Neural cell (in vitro differentiated cells): ENCODE results near the gene CACNA1A. TPM values are rescaled to one million over a fixed set of nuclear protein-coding genes. Genes with fewer than 3 reads are reported as not detected.

Experiments
- H2AFZ ChIP-seq: fragments of 200-600, 300-800 bp; sonication (generic), shearing (Covaris generic); 2 replicates; pipeline ENCODE4 v1.6.0; 2014; ENCODE audit warnings: low read depth, mild to moderate bottlenecking, antibody characterized with exemption, low read length, moderate library complexity
- H3F3A ChIP-seq: fragments of 200-600 bp; shearing (Covaris generic); 2 replicates; pipeline ENCODE4 v1.6.1; 2016; ENCODE audit warnings: mild to moderate bottlenecking, moderate library complexity, mixed read lengths, antibody characterized with exemption, low read length; ENCODE audit not compliant: insufficient read depth, poor library complexity, severe bottlenecking
- H3K27ac ChIP-seq: fragments of 200-600, 300-800 bp; sonication (generic), shearing (Covaris generic); 2 replicates; pipeline ENCODE4 v1.5.1; 2014; ENCODE audit warnings: mild to moderate bottlenecking, low read length, moderate library complexity
- H3K27me3 ChIP-seq: fragments of 300-800, 200-600 bp; sonication (generic), shearing (Covaris generic); 2 replicates; pipeline ENCODE4 v1.6.0; 2014; ENCODE audit warnings: mild to moderate bottlenecking, low read depth, low read length, moderate library complexity; ENCODE audit not compliant: insufficient read depth
- H3K36me3 ChIP-seq: fragments of 300-800, 200-600 bp; sonication (generic), shearing (Covaris generic); 2 replicates; pipeline ENCODE4 v1.5.1; 2014; ENCODE audit warnings: mild to moderate bottlenecking, antibody characterized with exemption, low read length, moderate library complexity; ENCODE audit not compliant: insufficient read depth
- H3K4me2 ChIP-seq: fragments of 300-800, 200-600 bp; sonication (generic), shearing (Covaris generic); 2 replicates; pipeline ENCODE4 v1.6.0; 2014; ENCODE audit warnings: mild to moderate bottlenecking, low read length
- H3K4me3 ChIP-seq: fragments of 300-800, 200-600 bp; sonication (generic), shearing (Covaris generic); 2 replicates; pipeline ENCODE4 v1.5.1; 2014; ENCODE audit warnings: mild to moderate bottlenecking, low read length, moderate library complexity
- H3K79me2 ChIP-seq: fragments of 200-600 bp; shearing (Covaris generic); replicated peaks from 2 replicates; pipeline ENCODE4 v1.6.0; 2014; ENCODE audit warnings: mild to moderate bottlenecking, low read length, moderate library complexity; ENCODE audit not compliant: insufficient read depth
- H3K9ac ChIP-seq: fragments of 300-800, 200-600 bp; sonication (generic), shearing (Covaris generic); 2 replicates; pipeline ENCODE4 v1.6.1; 2016; ENCODE audit warnings: mild to moderate bottlenecking, low read length, mixed read lengths
- H3K9me2 ChIP-seq: fragments of 200-600 bp; shearing (Covaris generic); 2 replicates; pipeline ENCODE4 v1.6.1; 2016; ENCODE audit warnings: mild to moderate bottlenecking, low read length, mixed read lengths; ENCODE audit not compliant: insufficient read depth
- H3K9me3 ChIP-seq: fragments of 200-600, 300-800 bp; sonication (generic), shearing (Covaris generic); 2 replicates; pipeline ENCODE4 v1.6.1; 2016; ENCODE audit warnings: mild to moderate bottlenecking, mixed run types, low read length, moderate library complexity, mixed read lengths
- H4K20me1 ChIP-seq: fragments of 200-600 bp; shearing (Covaris generic); 2 replicates; pipeline ENCODE4 v1.6.1; 2016; ENCODE audit warnings: mild to moderate bottlenecking, mixed run types; ENCODE audit not compliant: insufficient read depth
- EP300 ChIP-seq: fragments of 450-650 bp; conservative IDR thresholded peaks from 2 replicates; pipeline ENCODE4 v1.6.1; 2014; ENCODE audit warnings: antibody characterized with exemption, mild to moderate bottlenecking, moderate library complexity; ENCODE audit not compliant: poor library complexity, severe bottlenecking
- EZH2 ChIP-seq: fragments of 200-600, 300-800 bp; shearing (Covaris generic), sonication (generic); IDR thresholded peaks from 2 replicates; pipeline ENCODE4 v1.6.1; 2014; ENCODE audit warnings: antibody characterized with exemption, low read length, borderline replicate concordance, mild to moderate bottlenecking; ENCODE audit not compliant: insufficient read depth, poor library complexity, severe bottlenecking
- MXI1 ChIP-seq: fragments of 450-650 bp; conservative IDR thresholded peaks from 2 replicates; pipeline ENCODE4 v1.6.1; 2014; ENCODE audit warnings: antibody characterized with exemption, mild to moderate bottlenecking; ENCODE audit not compliant: poor library complexity, severe bottlenecking
- POLR2AphosphoS5 ChIP-seq: IDR thresholded peaks from 2 replicates; pipeline ENCODE4 v1.6.1; 2012
- RAD21 ChIP-seq: fragments of 450-650 bp; conservative IDR thresholded peaks from 2 replicates; pipeline ENCODE4 v1.6.1; 2014; ENCODE audit warnings: antibody characterized with exemption, mild to moderate bottlenecking, moderate library complexity
- SMC3 ChIP-seq: fragments of 450-650 bp; conservative IDR thresholded peaks from 2 replicates; pipeline ENCODE4 v1.6.1; 2014; ENCODE audit warnings: antibody characterized with exemption, mild to moderate bottlenecking, moderate library complexity; ENCODE audit not compliant: poor library complexity
- TAF1 ChIP-seq: IDR thresholded peaks from 2 replicates; pipeline ENCODE4 v1.6.1; 2012; ENCODE audit warnings: low read depth
- polyA plus RNA-seq: library from polyadenylated mRNA; depleted of rRNA; stranded (reverse); fragments of >200 nt; gene quantifications from 2 replicates; pipeline ENCODE4 v1.2.3, GENCODE V29; 2014
- TF ChIP-seq, protein P1 (sequence below): fragments of 450-650 bp; IDR thresholded peaks from 2 replicates; pipeline ENCODE4 v1.5.1; 2014; ENCODE audit warnings: antibody characterized with exemption, mild to moderate bottlenecking, moderate library complexity; ENCODE audit not compliant: poor library complexity, severe bottlenecking
- TF ChIP-seq, protein P2 (sequence below): IDR thresholded peaks from 2 replicates; pipeline ENCODE4 v1.6.1; 2012; ENCODE audit warnings: borderline replicate concordance

The CACNA1A gene
- polyA plus RNA-seq, 1 donor from 2014 or later = 6.9 TPM

GRCh38 chr19:13398780-13399726 is 107.2 kb downstream of the CACNA1A start:
- H3K9me3 ChIP-seq = no peaks in the 10 kb centered on the region
- H3K79me2 ChIP-seq = no peaks in the 10 kb centered on the region
- no peaks in the 10 kb centered on the region for H3K9me2 ChIP-seq
- H3K36me3 ChIP-seq = no peaks in the 10 kb centered on the region
- H3K4me3 ChIP-seq = no peak overlapping the region
- no peaks in the 10 kb centered on the region for H3F3A ChIP-seq
- TF ChIP-seq, protein P1, sequence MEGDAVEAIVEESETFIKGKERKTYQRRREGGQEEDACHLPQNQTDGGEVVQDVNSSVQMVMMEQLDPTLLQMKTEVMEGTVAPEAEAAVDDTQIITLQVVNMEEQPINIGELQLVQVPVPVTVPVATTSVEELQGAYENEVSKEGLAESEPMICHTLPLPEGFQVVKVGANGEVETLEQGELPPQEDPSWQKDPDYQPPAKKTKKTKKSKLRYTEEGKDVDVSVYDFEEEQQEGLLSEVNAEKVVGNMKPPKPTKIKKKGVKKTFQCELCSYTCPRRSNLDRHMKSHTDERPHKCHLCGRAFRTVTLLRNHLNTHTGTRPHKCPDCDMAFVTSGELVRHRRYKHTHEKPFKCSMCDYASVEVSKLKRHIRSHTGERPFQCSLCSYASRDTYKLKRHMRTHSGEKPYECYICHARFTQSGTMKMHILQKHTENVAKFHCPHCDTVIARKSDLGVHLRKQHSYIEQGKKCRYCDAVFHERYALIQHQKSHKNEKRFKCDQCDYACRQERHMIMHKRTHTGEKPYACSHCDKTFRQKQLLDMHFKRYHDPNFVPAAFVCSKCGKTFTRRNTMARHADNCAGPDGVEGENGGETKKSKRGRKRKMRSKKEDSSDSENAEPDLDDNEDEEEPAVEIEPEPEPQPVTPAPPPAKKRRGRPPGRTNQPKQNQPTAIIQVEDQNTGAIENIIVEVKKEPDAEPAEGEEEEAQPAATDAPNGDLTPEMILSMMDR = no peak
- TF ChIP-seq SMC3 (no peak), EZH2 (no peak), EP300 (no peak), MXI1 (no peak), POLR2AphosphoS5 (no peak), TAF1 (no peak), RAD21 (no peak)
- TF ChIP-seq, protein P2, sequence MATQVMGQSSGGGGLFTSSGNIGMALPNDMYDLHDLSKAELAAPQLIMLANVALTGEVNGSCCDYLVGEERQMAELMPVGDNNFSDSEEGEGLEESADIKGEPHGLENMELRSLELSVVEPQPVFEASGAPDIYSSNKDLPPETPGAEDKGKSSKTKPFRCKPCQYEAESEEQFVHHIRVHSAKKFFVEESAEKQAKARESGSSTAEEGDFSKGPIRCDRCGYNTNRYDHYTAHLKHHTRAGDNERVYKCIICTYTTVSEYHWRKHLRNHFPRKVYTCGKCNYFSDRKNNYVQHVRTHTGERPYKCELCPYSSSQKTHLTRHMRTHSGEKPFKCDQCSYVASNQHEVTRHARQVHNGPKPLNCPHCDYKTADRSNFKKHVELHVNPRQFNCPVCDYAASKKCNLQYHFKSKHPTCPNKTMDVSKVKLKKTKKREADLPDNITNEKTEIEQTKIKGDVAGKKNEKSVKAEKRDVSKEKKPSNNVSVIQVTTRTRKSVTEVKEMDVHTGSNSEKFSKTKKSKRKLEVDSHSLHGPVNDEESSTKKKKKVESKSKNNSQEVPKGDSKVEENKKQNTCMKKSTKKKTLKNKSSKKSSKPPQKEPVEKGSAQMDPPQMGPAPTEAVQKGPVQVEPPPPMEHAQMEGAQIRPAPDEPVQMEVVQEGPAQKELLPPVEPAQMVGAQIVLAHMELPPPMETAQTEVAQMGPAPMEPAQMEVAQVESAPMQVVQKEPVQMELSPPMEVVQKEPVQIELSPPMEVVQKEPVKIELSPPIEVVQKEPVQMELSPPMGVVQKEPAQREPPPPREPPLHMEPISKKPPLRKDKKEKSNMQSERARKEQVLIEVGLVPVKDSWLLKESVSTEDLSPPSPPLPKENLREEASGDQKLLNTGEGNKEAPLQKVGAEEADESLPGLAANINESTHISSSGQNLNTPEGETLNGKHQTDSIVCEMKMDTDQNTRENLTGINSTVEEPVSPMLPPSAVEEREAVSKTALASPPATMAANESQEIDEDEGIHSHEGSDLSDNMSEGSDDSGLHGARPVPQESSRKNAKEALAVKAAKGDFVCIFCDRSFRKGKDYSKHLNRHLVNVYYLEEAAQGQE = no peak
- H4K20me1 ChIP-seq = no peaks in the 10 kb centered on the region
- no peak overlapping the region for H3K9ac ChIP-seq
- H3K4me2 ChIP-seq = no peak overlapping the region
- no peak overlapping the region for H3K27ac ChIP-seq
- no peaks in the 10 kb centered on the region for H3K27me3 ChIP-seq
- H2AFZ ChIP-seq = no peak overlapping the region

GRCh38 chr19:13398182-13398581 is 108.1 kb downstream of the CACNA1A start:
- Histone ChIP-seq H3K27ac (no peak overlapping the region), H2AFZ (no peak overlapping the region), H3K27me3 (no peaks in the 10 kb centered on the region), H3F3A (no peaks in the 10 kb centered on the region), H3K4me3 (no peak overlapping the region), H3K4me2 (no peak overlapping the region), H4K20me1 (no peaks in the 10 kb centered on the region), H3K9me2 (no peaks in the 10 kb centered on the region), H3K36me3 (no peaks in the 10 kb centered on the region), H3K9ac (no peak overlapping the region), H3K9me3 (no peaks in the 10 kb centered on the region), H3K79me2 (no peaks in the 10 kb centered on the region)
- no peak for TF ChIP-seq EP300
- no peak for TF ChIP-seq SMC3
- TF ChIP-seq MXI1 = no peak
- no peak for TF ChIP-seq POLR2AphosphoS5
- no peak for TF ChIP-seq TAF1
- TF ChIP-seq EZH2 = no peak
- TF ChIP-seq RAD21 = no peak
- TF ChIP-seq, protein P1 = no peak
- TF ChIP-seq, protein P2 = no peak
